ENCODE data around the gene GANAB. TPM values are rescaled to one million over a fixed set of nuclear protein-coding genes. Genes with fewer than 3 reads are reported as not detected.
"Not testable (repeated sequence)": the region's sequence is repeated elsewhere in the genome, so short reads cannot be mapped to it uniquely, and the experiment has no call there.

Gene GANAB
- total RNA-seq, 1 experiment from 2014 or later: 98.5 TPM

DNA sequence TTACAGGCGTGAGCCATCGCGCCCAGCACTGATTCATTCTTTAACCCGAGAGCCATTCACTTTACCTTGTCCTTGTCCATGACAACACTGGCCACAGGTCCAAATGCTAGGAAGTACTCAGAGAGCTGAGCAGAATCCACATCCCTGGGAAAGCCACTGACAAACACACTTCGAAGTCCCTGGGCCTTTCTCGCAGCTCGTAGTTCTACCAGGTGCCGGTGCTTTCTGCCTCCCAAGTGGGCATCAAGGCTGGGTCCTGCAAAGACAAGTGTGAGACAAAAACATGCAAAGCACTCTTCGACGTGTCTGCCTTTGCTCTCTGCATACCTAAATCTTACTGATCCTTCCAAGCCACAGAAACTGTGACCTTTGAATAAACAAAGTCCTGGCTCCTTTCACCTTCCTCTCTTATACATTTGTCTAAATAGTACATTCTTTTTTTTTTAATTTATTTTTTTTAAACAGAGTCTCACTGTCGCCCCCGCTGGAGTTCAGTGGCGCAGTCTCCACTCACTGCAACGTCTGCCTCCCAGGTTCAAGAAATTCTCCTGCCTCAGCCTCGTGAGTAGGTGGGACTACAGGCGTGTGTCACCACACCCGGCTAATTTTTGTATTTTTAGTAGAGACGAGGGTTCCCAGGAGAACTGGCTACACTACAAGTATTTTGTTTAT is 57.3 kb downstream of the GANAB start:
- no peaks in the 10 kb centered on the region for H3K27me3 ChIP-seq (ENCODE audit: low read length)
- H3K9ac ChIP-seq (ENCODE audit: low read length): no peak overlapping the region
- no peak for DNase-seq
- peaks cover 30% of the 10 kb centered on the region for H3K36me3 ChIP-seq (ENCODE audit: insufficient read depth, low read length)
- H3K9me2 ChIP-seq (replicated peaks; ENCODE audit: insufficient read depth, low read length): no peaks in the 10 kb centered on the region
- H2AFZ ChIP-seq (ENCODE audit: low read length): no peak overlapping the region
- H3K79me2 ChIP-seq (ENCODE audit: low read length): peaks cover 50% of the 10 kb centered on the region
- peak overlapping the region; percentile 83 for H3K4me2 ChIP-seq (ENCODE audit: low read depth, low read length, poor library complexity, severe bottlenecking)
- no peaks in the 10 kb centered on the region for H3K9me3 ChIP-seq (ENCODE audit: low read length)
- no peaks in the 10 kb centered on the region for H4K20me1 ChIP-seq (ENCODE audit: insufficient read depth, low read depth, low read length)
- peaks cover 34% of the 10 kb centered on the region for H3K4me1 ChIP-seq (ENCODE audit: low read length)
- H3K4me3 ChIP-seq (ENCODE audit: low read length): no peak overlapping the region
- H3K27ac ChIP-seq (ENCODE audit: low read length): no peak overlapping the region

DNA sequence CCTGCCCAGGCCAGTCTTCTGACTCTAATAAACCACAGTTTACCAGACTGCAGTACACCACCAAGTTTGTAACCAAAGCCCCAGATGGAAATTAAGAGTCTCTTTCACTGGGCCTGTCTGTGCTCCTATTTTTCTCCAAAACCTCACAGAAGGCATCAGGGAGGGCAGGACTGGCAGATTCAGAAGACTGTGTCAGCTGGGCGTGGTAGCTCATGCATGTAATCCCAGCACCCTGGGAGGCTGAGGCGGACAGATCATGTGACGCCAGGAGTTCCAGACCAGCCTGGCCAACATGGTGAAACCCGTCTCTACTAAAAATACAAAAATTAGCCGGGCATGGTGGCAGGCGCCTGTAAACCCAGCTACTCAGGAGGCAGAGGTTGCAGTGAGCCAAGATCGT is 61.1 kb downstream of the GANAB start:
- not testable (repeated sequence) for H3K9me2 ChIP-seq (replicated peaks; ENCODE audit: insufficient read depth, low read length); H4K20me1 ChIP-seq (ENCODE audit: insufficient read depth, low read depth, low read length); DNase-seq; H3K9me3 ChIP-seq (ENCODE audit: low read length); H2AFZ ChIP-seq (ENCODE audit: low read length); H3K27ac ChIP-seq (ENCODE audit: low read length); H3K4me2 ChIP-seq (ENCODE audit: low read depth, low read length, poor library complexity, severe bottlenecking); H3K9ac ChIP-seq (ENCODE audit: low read length); H3K27me3 ChIP-seq (ENCODE audit: low read length); H3K4me3 ChIP-seq (ENCODE audit: low read length)
- Histone ChIP-seq H3K79me2 (ENCODE audit: low read length) (peaks cover 40% of the 10 kb centered on the region), H3K4me1 (ENCODE audit: low read length) (peaks cover 10% of the 10 kb centered on the region), H3K36me3 (ENCODE audit: insufficient read depth, low read length) (peaks cover 29% of the 10 kb centered on the region)

DNA sequence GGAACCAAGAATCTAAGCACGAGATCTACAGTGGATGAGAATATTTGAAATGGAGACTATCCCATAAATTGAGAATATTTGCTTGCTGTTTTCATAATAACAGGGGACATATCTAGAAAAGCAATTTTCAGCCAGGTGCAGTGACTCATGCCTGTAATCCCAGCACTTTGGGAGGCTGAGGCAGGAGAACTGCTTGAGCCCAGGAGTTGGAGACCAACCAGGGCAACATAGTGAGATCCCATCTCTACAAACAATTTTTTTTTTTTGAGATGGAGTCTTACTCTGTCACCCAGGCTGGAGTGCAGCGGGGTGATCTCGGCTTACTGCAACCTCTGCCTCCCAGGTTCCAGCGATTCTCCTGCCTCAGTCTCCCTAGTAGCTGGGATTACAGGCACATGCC is 64.7 kb downstream of the GANAB start:
- H3K79me2 ChIP-seq (ENCODE audit: low read length): peaks cover 12% of the 10 kb centered on the region
- H3K9ac ChIP-seq (ENCODE audit: low read length); H3K4me2 ChIP-seq (ENCODE audit: low read depth, low read length, poor library complexity, severe bottlenecking): not testable (repeated sequence)

DNA sequence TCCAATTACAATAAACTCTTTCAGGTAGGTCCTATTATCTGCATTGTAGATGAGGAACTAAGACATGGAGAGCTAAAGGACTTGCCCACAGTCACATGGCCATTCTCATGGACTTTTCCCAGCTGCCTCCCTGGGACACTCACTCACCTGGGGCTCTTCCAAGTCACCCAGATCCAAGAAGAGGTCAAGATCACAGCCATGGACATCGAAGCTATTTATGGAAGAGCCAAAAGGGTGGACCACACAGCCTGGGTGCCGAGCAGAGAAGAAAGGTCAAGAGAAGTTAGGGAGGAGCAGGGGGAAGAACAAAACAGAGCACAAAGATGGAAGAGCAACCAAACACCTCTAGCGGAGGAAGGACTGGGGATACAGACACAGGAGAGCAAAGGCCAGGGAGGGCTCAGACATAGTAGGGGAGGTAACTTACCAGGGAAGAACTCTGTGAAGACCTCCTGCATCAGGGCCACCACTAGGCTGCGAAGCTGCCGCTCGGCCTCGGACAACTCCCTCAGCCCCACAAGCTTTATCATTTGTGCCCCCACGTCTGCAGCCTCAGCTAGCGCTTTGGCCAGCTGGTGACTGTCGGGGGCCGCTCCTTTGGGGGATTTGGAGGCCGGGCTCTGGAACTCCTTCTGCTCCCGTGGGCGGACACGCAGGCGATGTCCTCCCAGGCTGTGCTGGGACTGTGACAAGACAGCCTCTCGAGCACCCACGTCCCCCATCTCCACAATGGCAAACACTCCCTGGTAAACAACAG is 65.3 kb downstream of the GANAB start:
- H3K4me2 ChIP-seq (ENCODE audit: low read depth, low read length, poor library complexity, severe bottlenecking): no peak overlapping the region
- H3K9me3 ChIP-seq (ENCODE audit: low read length): no peaks in the 10 kb centered on the region
- no peak overlapping the region for H3K9ac ChIP-seq (ENCODE audit: low read length)
- H3K79me2 ChIP-seq (ENCODE audit: low read length): peaks cover 9% of the 10 kb centered on the region
- H3K27me3 ChIP-seq (ENCODE audit: low read length): no peaks in the 10 kb centered on the region
- H2AFZ ChIP-seq (ENCODE audit: low read length): no peak overlapping the region
- no peak overlapping the region for H3K4me3 ChIP-seq (ENCODE audit: low read length)
- H3K9me2 ChIP-seq (replicated peaks; ENCODE audit: insufficient read depth, low read length): no peaks in the 10 kb centered on the region
- H3K4me1 ChIP-seq (ENCODE audit: low read length): no peaks in the 10 kb centered on the region
- no peak overlapping the region for H3K27ac ChIP-seq (ENCODE audit: low read length)
- H3K36me3 ChIP-seq (ENCODE audit: insufficient read depth, low read length): peaks cover 17% of the 10 kb centered on the region
- DNase-seq: no peak
- no peaks in the 10 kb centered on the region for H4K20me1 ChIP-seq (ENCODE audit: insufficient read depth, low read depth, low read length)

More for the DNA sequence above, 64.7 kb downstream of the GANAB start:
- not testable (repeated sequence) for H3K4me1 ChIP-seq (ENCODE audit: low read length); H3K9me2 ChIP-seq (replicated peaks; ENCODE audit: insufficient read depth, low read length); H3K27ac ChIP-seq (ENCODE audit: low read length); H3K4me3 ChIP-seq (ENCODE audit: low read length); DNase-seq; H3K9me3 ChIP-seq (ENCODE audit: low read length); H2AFZ ChIP-seq (ENCODE audit: low read length); H3K27me3 ChIP-seq (ENCODE audit: low read length); H4K20me1 ChIP-seq (ENCODE audit: insufficient read depth, low read depth, low read length)
- H3K36me3 ChIP-seq (ENCODE audit: insufficient read depth, low read length): peaks cover 21% of the 10 kb centered on the region

DNA sequence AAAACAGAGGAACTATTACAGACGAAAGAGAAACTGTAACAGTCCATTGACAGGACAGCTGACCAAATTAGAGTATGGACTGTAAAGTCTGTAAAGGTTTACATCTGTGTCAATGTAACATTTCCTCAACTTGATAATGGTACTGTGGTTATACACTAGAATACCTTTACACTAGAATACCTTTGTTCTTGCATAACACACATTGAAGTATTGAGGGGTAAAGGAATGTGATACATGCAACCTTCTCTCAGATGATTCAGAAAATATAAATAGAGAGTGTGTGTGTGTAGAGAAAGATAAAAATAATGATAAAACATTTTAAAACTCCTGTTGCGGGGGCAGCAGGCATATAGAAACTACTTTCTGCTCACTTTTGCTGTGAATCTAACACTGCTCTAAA is 67.2 kb downstream of the GANAB start:
- Histone ChIP-seq H3K4me1 (ENCODE audit: low read length) (peaks cover 15% of the 10 kb centered on the region), H3K27me3 (ENCODE audit: low read length) (no peaks in the 10 kb centered on the region), H3K4me2 (ENCODE audit: low read depth, low read length, poor library complexity, severe bottlenecking) (no peak overlapping the region), H4K20me1 (ENCODE audit: insufficient read depth, low read depth, low read length) (no peaks in the 10 kb centered on the region), H2AFZ (ENCODE audit: low read length) (no peak overlapping the region), H3K79me2 (ENCODE audit: low read length) (no peaks in the 10 kb centered on the region), H3K9me3 (ENCODE audit: low read length) (no peaks in the 10 kb centered on the region), H3K4me3 (ENCODE audit: low read length) (no peak overlapping the region), H3K36me3 (ENCODE audit: insufficient read depth, low read length) (peaks cover 10% of the 10 kb centered on the region; the same call in 1 of the 2 replicates), H3K9me2 (replicated peaks; ENCODE audit: insufficient read depth, low read length) (no peaks in the 10 kb centered on the region), H3K9ac (ENCODE audit: low read length) (no peak overlapping the region), H3K27ac (ENCODE audit: low read length) (no peak overlapping the region)
- DNase-seq: no peak

DNA sequence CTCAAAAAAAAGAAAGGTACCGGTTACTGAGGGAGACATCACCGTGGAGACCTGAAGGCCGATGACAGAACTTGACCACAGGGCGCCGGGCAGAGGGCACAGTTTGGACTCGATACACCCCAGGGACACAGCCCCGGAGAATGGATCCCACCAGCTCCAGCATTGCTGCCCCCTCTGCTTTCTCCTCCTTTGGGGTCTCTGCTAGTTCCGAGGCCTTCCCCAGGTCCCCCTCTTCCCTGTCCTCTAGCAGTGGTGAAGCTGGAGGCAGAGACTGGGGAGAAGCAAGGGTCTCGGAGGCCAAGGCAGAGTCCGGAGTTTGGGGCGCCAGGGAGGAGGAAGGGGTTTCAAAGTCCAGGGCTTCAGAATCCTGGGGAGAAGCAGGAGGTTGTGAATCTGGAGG is 67.9 kb downstream of the GANAB start:
- Histone ChIP-seq H3K9ac (ENCODE audit: low read length) (no peak overlapping the region), H4K20me1 (ENCODE audit: insufficient read depth, low read depth, low read length) (no peaks in the 10 kb centered on the region), H3K36me3 (ENCODE audit: insufficient read depth, low read length) (peaks cover 4% of the 10 kb centered on the region; the same call in 1 of the 2 replicates)

DNA sequence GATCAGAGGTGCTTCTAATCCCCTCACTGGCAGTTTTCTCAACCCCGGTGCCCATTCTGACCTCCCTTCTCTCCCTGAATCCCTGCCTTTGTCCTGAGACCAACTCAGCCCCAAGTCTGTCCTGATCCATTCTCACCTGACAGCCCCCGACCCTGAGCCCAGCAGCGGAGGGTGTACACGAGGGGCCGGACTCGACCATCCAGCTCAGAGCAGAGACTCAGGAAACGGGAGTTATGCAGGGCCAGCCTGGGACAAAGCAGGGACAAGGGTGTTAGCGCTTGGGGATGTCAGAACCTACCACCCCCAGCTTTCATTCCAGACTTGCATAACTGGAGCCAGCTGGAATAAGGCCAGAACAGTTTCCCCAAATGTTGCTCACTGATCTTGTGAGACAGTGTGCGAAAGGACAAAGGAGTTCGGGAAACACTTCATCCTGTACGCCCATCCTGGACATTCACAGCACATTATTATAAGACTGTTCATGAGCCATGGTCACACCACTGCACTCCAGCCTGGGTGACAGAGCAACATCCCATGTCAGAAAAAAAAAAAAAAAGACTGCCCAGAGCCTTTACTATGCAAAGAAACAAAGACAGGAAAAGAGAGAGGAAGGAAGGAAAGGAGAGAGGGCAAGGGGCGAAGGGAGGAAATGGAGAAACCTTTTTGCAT is 69.2 kb downstream of the GANAB start:
- Histone ChIP-seq H3K79me2 (ENCODE audit: low read length) (peaks cover 15% of the 10 kb centered on the region), H3K9me3 (ENCODE audit: low read length) (no peaks in the 10 kb centered on the region), H3K27ac (ENCODE audit: low read length) (no peak overlapping the region), H3K4me2 (ENCODE audit: low read depth, low read length, poor library complexity, severe bottlenecking) (no peak overlapping the region), H3K4me1 (ENCODE audit: low read length) (peaks cover 23% of the 10 kb centered on the region), H3K4me3 (ENCODE audit: low read length) (no peak overlapping the region), H2AFZ (ENCODE audit: low read length) (no peak overlapping the region), H3K9me2 (replicated peaks; ENCODE audit: insufficient read depth, low read length) (no peaks in the 10 kb centered on the region), H3K36me3 (ENCODE audit: insufficient read depth, low read length) (peaks cover 7% of the 10 kb centered on the region), H4K20me1 (ENCODE audit: insufficient read depth, low read depth, low read length) (peaks cover 4% of the 10 kb centered on the region; the same call in 1 of the 2 replicates), H3K9ac (ENCODE audit: low read length) (no peak overlapping the region), H3K27me3 (ENCODE audit: low read length) (no peaks in the 10 kb centered on the region)
- no peak for DNase-seq

More for the DNA sequence above, 67.9 kb downstream of the GANAB start:
- Histone ChIP-seq H3K4me2 (ENCODE audit: low read depth, low read length, poor library complexity, severe bottlenecking) (no peak overlapping the region), H3K27me3 (ENCODE audit: low read length) (no peaks in the 10 kb centered on the region), H3K4me1 (ENCODE audit: low read length) (peaks cover 17% of the 10 kb centered on the region), H3K27ac (ENCODE audit: low read length) (no peak overlapping the region), H2AFZ (ENCODE audit: low read length) (no peak overlapping the region), H3K79me2 (ENCODE audit: low read length) (peaks cover 1% of the 10 kb centered on the region), H3K9me2 (replicated peaks; ENCODE audit: insufficient read depth, low read length) (no peaks in the 10 kb centered on the region), H3K9me3 (ENCODE audit: low read length) (no peaks in the 10 kb centered on the region), H3K4me3 (ENCODE audit: low read length) (no peak overlapping the region)
- DNase-seq: no peak

DNA sequence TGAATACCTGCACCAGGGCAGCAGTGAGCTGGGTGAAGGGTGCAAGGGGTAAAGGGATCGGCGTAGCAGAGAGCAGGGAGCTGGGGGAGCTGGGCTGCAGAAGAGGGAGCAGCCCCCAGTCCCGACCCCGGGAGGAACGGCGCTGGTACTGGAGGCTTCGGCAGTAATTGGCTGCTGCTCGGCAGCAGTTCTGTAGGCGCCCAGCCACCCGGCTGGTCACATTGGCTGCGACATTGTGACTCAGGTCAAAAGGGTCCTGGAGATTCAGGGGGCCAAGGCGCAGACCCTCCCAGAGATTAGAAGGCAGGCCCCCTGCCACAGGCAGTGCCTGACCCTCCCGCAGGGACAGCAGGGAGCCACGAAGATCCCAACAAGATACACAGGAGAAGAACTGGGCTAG is 70.6 kb downstream of the GANAB start:
- peaks cover 29% of the 10 kb centered on the region for H3K4me1 ChIP-seq (ENCODE audit: low read length)
- no peaks in the 10 kb centered on the region for H3K9me3 ChIP-seq (ENCODE audit: low read length)
- no peak overlapping the region for H3K27ac ChIP-seq (ENCODE audit: low read length)
- H2AFZ ChIP-seq (ENCODE audit: low read length): no peak overlapping the region
- no peaks in the 10 kb centered on the region for H3K27me3 ChIP-seq (ENCODE audit: low read length)
- no peak overlapping the region for H3K4me3 ChIP-seq (ENCODE audit: low read length)
- no peaks in the 10 kb centered on the region for H3K9me2 ChIP-seq (replicated peaks; ENCODE audit: insufficient read depth, low read length)
- H3K4me2 ChIP-seq (ENCODE audit: low read depth, low read length, poor library complexity, severe bottlenecking): no peak overlapping the region
- H3K36me3 ChIP-seq (ENCODE audit: insufficient read depth, low read length): peaks cover 20% of the 10 kb centered on the region
- peaks cover 28% of the 10 kb centered on the region for H3K79me2 ChIP-seq (ENCODE audit: low read length)
- H3K9ac ChIP-seq (ENCODE audit: low read length): peak overlapping the region; percentile 85; the same call in 1 of the 2 replicates
- DNase-seq: no peak
- H4K20me1 ChIP-seq (ENCODE audit: insufficient read depth, low read depth, low read length): peaks cover 16% of the 10 kb centered on the region
